GM12891 (cell line): ENCODE data around the gene CEP120.

Experiments used
- POLR2A ChIP-seq: IDR thresholded peaks from 2 replicates; pipeline ENCODE4 v1.6.1; 2011; ENCODE audit warnings: low read depth, low read length, control low read depth
- POLR2AphosphoS5 ChIP-seq: IDR thresholded peaks from 2 replicates; pipeline ENCODE4 v1.6.1; 2011; ENCODE audit warnings: low read depth, low read length, control low read depth
- TAF1 ChIP-seq: IDR thresholded peaks from 2 replicates; pipeline ENCODE4 v1.6.1; 2011; ENCODE audit warnings: low read depth, low read length, control low read depth

DNA sequence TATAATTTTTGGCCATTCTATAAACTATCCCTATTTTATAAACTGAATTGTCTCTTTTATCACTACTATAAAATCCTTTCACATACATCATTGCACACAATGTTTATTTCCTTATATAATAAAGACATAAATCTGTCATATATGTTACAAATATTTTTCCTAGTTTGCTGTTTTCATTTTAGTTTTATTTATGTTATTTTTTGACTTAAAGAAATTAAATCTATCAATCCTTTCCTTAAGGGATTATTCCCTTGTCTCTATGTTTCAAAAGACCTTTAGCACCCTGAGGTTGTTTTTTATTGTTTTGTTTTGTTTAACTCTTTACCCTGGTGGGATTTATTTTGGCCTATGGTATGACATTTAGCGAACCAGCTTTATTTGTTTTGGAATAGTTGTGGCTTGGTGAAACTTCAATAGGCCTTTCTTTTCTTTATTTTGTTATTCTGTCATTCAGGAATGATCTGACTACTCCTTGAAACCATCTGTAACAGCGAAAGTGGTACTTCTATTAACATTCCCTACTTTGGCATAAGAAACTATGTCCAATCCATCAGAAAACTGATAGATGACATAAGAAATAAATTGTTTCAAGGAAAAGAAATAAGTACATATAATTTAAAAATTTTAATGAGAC lies 125.9 kb downstream of the CEP120 start:
- TF ChIP-seq POLR2AphosphoS5 = no peak
- no peak for TF ChIP-seq POLR2A
- no peak for TF ChIP-seq TAF1
